DLD1 (cell line): ENCODE measurements around the gene MYO5B.

Source experiments
- in situ Hi-C: cut with HindIII; loops from 2 replicates; pipeline ENCODE4 v1.10.0; 2017; ENCODE audit warnings: low sequenced_read_pairs

The MYO5B gene

DNA sequence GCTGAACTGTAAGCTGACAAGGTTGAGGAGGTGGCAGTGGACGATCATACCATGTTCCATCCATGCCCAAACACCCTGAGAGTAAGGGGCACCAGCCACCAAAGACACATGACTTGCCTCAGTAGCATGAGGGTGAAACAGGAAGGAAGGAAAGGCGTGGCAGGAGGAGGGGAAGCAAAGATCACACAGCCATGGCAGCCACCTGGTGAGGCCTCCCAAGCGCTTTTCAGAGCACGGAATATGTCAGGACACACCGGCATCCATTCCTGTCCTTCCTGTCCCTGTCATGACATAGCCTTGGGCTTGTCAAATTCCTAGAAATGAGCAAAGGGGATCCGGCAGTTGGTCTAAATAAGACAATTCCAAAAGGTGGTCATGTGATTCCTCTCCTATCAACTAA lies 118.7 kb downstream of the MYO5B start:
- in situ Hi-C loops = no loop called here

GRCh38 chr18:50075772-50076171 lies 119.2 kb downstream of the MYO5B start:
- in situ Hi-C loops = no loop called here

DNA sequence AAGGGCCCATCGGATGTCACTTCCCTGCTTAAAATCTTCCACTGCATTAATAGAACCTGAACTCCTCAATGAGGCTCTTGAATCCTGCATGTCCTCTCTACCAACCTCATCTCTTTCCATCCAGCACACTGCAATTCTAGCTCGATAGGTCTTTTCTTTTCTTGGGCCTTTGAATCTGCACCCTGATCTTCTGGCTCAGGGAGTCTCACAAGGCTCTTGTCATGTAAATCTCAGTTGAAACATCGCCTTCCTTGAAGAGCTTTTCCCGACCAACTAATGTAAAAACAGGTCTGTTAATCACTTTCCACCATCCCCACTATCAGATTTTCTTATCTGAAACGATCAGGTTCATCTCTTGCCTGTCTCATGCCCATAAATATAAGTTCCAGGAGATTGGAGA lies 120.5 kb downstream of the MYO5B start:
- in situ Hi-C loops = no loop called here

DNA sequence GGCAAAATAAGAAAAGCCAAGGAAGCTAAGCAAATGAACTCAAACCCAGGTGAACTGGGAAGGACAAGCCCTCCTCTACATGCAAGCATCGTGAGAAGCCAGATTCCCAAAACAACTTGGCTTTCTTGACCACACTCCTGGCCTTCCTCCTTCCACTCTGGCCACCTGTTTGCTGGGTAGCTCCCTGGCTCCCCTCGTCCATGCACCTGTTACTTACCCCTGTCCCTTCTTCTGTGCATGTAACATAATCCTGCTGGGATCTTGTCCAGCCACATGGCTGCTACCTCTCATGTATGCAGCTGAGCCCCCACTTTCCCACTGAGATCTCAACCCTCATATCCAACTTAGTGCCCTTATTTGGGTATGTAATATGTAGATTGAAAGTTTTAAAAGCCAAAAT lies 121.6 kb downstream of the MYO5B start:
- in situ Hi-C loops = no loop called here

DNA sequence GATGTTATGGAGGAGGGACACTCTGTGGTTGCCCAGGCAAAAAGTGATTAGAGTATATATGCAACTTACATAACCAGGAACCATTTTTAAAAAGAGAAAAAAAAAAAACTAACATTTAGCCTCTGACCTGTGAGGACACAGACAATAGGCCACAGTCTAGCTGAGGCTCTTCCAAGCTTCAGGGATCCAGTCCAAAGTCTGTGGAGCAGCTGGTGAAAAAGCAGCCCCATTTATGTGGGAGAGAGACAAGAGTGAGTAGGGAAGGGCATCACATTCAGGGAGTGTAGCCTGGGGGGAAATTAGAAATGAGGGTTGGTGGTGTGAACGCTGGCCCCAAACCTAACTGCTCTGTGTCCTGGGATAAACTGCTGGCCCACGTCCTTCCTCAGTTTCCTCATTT lies 122.8 kb downstream of the MYO5B start:
- in situ Hi-C loops = no loop called here

- in situ Hi-C loops = no loop called here
Observed at GRCh38 chr18:50071397-50071796, 123.5 kb downstream of the MYO5B start.

- in situ Hi-C loops = no loop called here
Observed at GRCh38 chr18:50069422-50069821, 125.5 kb downstream of the MYO5B start.

- in situ Hi-C loops = no loop called here
Observed at GRCh38 chr18:50065527-50065926, 129.4 kb downstream of the MYO5B start.

GRCh38 chr18:50065039-50065438 lies 129.9 kb downstream of the MYO5B start:
- in situ Hi-C loops = no loop called here

- in situ Hi-C loops = no loop called here
Observed at GRCh38 chr18:50061876-50062517, 132.9 kb downstream of the MYO5B start.

DNA sequence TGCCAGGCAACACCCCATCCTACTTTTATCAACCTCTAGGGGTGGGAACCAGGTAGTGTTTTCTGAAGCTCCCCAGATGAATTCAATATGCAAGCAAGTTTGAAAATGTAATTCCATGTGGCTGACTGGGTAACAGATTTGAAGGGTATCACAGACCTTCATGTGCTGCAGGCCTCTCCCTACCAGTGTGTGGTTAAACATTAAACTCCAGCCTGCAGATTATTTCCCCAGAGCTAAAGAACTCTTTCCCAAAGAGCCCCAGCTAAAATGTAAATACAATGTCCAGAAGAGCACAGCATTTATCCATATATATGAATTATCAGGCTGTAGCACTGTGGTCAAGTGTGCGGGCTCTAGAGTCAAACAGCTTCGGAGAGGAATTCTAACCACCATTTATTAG lies 134.1 kb downstream of the MYO5B start:
- in situ Hi-C loops = no loop called here

DNA sequence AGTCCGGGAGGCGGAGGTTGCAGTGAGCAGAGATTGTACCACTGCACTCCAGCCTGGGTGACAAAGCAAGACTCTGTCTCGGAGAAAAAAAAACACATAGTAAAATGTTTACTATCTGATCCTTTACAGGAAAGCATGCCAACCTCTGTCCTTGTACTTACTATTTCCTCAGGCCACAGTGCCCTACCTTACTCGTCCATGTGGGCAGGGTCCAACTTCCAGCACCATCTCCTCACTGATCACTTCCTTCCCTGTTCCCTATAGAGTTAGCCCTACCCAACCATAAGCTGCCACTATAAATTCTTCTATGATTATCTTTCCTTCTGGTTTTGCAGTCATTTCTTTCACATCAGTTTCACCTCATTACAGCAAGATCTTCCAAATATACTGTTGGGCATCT lies 136.2 kb downstream of the MYO5B start:
- in situ Hi-C loops = no loop called here

DNA sequence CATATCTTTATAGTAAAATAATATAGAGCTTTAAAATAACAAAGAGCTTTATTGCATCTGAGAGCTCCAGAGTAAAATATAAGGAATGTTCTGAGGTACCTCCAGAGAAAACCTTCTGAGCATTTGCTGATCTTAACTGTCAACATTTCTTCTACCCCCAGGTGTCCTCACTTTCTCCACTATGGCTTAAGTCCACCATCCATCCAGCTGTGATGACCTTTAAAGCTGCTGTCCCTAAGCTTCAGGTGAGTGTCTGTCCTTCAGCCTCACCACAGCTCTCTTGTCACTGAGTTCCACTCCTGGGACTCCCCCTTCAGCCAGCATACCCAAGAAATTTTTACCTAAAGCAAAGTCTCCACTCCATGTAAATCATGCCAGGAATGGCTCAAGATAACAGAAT lies 137.9 kb downstream of the MYO5B start:
- in situ Hi-C loops = no loop called here

DNA sequence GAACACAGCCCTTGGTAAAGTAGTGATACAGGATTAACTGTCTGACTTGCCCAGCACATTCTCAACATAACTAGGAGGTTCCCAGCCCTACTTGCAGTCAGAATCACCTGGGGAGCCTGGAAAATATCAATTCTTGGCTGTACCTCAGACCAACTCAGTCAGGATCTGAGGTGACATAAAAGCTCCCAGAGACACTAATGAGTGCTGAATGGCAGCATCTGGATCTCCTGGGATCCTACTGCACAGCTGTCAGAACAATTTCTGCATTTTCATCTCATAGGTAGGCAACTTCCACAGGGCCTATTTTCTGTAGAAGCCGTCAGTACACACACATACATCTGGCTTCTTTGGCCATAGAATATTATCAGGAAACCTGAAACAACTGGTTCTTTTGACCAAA lies 138.8 kb downstream of the MYO5B start:
- in situ Hi-C loops = no loop called here

DNA sequence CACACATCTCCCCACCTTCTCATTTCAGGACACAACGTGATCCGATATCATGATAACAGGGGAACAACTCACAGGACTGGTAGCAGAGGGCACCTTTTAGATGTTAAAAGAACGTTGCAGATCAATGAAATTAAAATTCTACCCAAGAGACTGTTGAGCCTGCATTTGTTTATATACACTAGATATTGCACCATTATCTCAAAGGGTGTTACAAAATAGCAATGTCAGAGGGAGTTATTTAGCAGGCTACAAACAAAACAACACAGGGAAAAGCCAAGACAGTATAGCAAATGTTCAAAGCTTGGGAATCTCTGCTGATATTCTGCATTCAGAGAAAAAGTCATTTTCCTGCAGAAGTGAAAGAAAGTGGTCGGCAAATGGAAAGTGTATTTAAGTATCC lies 139.5 kb downstream of the MYO5B start:
- in situ Hi-C loops = no loop called here

DNA sequence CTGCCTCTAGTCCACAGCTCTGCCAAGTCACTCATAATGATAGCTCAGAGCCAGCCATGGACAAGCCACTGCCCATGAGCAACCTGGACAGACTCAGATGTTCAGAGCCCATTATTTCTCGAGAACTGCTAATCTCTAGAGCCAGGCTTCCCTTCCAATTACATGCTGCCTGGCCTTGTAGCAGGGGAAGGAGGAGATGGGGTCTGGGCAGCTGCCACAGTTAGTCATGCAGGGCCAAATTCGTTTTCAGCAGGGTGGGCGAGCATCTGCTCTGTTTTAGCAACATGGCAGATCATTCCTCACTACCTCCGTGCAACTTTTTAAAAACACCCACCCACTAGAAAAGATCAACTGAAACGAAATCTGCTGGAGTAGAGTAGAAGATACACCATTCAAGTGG lies 141.8 kb downstream of the MYO5B start:
- in situ Hi-C loops = no loop called here

DNA sequence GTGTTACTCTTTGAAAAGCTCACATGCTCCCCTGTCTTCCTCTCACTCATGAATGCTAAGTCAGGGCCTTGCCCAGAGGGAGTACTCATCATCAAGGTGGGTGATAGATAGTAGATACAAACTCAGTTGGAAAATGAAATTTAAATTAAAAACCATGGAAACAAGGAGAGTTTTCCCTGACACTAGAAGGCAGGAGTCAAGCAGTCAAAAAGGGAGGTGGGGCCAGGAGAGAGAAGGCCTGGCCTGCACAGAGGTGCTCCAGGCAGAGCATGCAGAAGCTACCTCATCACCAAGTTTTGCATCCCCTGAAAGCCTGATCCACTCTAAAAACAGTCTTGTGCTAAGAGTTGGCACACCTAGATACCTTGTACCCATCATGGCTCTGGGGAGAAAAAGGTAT lies 143.7 kb downstream of the MYO5B start:
- in situ Hi-C loops = no loop called here

DNA sequence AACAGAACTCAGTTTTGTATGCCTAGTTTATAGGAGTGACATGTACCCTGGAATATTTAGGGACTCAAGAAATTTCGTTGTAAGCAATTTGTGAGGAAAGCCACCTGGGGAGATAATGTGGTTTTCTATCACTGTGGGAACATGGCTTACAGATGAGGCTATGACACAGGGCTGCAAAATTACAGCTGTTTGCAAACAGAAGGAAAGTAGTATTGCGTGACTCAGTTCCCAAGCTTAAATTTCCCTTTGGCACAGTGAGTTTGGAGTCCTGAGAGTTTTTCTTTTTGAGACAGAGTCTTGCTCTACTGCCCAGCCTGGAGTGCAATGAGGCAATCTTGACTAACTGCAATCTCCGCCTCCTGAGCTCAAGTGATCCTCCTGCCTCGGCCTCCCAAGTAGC lies 149.8 kb downstream of the MYO5B start:
- in situ Hi-C loops = no loop called here

GRCh38 chr18:50044402-50044801 lies 150.5 kb downstream of the MYO5B start:
- in situ Hi-C loops = no loop called here

GRCh38 chr18:50042611-50043010 lies 152.3 kb downstream of the MYO5B start:
- in situ Hi-C loops = no loop called here

DNA sequence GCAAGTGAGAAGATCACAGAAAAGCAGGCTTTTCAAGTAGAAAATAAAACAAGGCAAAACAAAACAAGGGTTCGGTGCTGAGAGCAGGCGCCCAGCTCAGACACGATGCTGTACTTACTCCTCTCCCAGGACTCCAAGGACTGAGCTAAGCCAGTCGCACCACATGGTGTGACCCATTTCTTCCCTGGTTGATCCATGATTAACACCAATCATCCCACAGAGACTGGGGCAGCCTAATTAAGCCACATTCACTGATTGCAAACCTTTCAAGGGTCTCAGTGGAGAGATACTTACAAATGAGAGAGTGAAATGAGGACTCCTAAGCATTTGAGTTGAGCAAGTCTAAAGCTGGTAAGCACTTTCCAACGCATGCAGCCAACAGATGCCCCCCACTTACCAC lies 155.2 kb downstream of the MYO5B start:
- in situ Hi-C loops = no loop called here

- in situ Hi-C loops = no loop called here
Observed at GRCh38 chr18:50038448-50038847, 156.5 kb downstream of the MYO5B start.

- in situ Hi-C loops = no loop called here
Observed at GRCh38 chr18:50034029-50034428, 160.9 kb downstream of the MYO5B start.
